Measurements from ENCODE around the gene EIF2S2.

- TF ChIP-seq CTCF (conservative IDR thresholded peaks at IDR 0.05; ENCODE audit: low read depth in 2 of 2) = no peak
- TF ChIP-seq EZH2 (IDR thresholded peaks at IDR 0.05; ENCODE audit: low read depth, unreplicated experiment) = no peak
- no peak for TF ChIP-seq EZH2phosphoT487 (IDR thresholded peaks at IDR 0.05; ENCODE audit: unreplicated experiment)
These were observed 29.7 kb downstream of the EIF2S2 start for GRCh38 chr20:34082232-34082887.
